Muscle of leg (tissue), 11 donors: ENCODE measurements around the gene GRAP. TPM values are rescaled to one million over a fixed set of nuclear protein-coding genes. Genes with fewer than 3 reads are reported as not detected.

Experiments used
- DNase-seq: peaks from one replicate; pipeline ENCODE4 v3.0.0; 2013
- H3K27ac ChIP-seq: one replicate; pipeline ENCODE4 v1.5.1; 2013; ENCODE audit warnings: mild to moderate bottlenecking, low read length, control low read depth
- H3K27me3 ChIP-seq: one replicate; pipeline ENCODE4 v1.6.1; 2013; ENCODE audit warnings: low read length; ENCODE audit not compliant: control insufficient read depth, insufficient read depth
- H3K36me3 ChIP-seq: one replicate; pipeline ENCODE4 v1.6.1; 2013; ENCODE audit warnings: low read length; ENCODE audit not compliant: control insufficient read depth, insufficient read depth
- H3K4me1 ChIP-seq: one replicate; pipeline ENCODE4 v1.6.1; 2013; ENCODE audit warnings: low read length; ENCODE audit not compliant: control insufficient read depth, insufficient read depth
- H3K4me3 ChIP-seq: one replicate; pipeline ENCODE4 v1.5.1; 2013; ENCODE audit warnings: low read length, control low read depth
- H3K9me3 ChIP-seq: replicated peaks from 2 replicates; pipeline ENCODE4 v1.6.1; 2013; ENCODE audit warnings: low read depth, low read length; ENCODE audit not compliant: control insufficient read depth
- WGBS: methylation state at CpG from one replicate; pipeline ENCODE4 v1.1.5; 2013; ENCODE audit warnings: missing lambda C conversion rate; ENCODE audit not compliant: insufficient coverage; 5-methylcytosine and 5-hydroxymethylcytosine counted together
- polyA plus RNA-seq, 8 donors: library from polyadenylated mRNA; unstranded; fragments of 120-200 nt; gene quantifications; one replicate each; pipeline versions ENCODE4 v1.2.1 to v1.2.3, GENCODE V29; 2013; ENCODE audit warnings: inconsistent platforms in 1 of 8, low replicate concordance in 1 of 8; ENCODE audit not compliant: insufficient read length in 8 of 8, insufficient read depth in 1 of 8
- total RNA-seq: library from RNA; stranded (reverse); fragments of 120-200 nt; gene quantifications from one replicate; pipeline ENCODE4 v1.2.4, GENCODE V29; 2013

The GRAP gene
- total and polyA plus RNA-seq, 9 donors, result 2.4 to 4.0 (median 3.2) TPM

- Histone ChIP-seq H3K36me3 (no peaks in the 10 kb centered on the region), H3K4me1 (peaks cover 6% of the 10 kb centered on the region), H3K27ac (no peak overlapping the region), H3K27me3 (peaks cover 4% of the 10 kb centered on the region), H3K4me3 (no peak overlapping the region), H3K9me3 (no peaks in the 10 kb centered on the region)
- WGBS, result 90% methylated on average over 2 of the region's 6 CpGs
- no peak for DNase-seq
Observed at GRCh38 chr17:19018600-19018950, 28.2 kb downstream of the GRAP start.

- 55% methylated on average over 2 of the region's 16 CpGs for WGBS
Observed at GRCh38 chr17:19017804-19018599, 28.8 kb downstream of the GRAP start.

GRCh38 chr17:19017401-19017800 lies 29.4 kb downstream of the GRAP start:
- WGBS, result 60% methylated on average over 6 of the region's 12 CpGs
- DNase-seq, result no peak
- Histone ChIP-seq H3K27ac (no peak overlapping the region), H3K9me3 (no peaks in the 10 kb centered on the region), H3K4me1 (peaks cover 6% of the 10 kb centered on the region), H3K36me3 (no peaks in the 10 kb centered on the region), H3K27me3 (peaks cover 4% of the 10 kb centered on the region), H3K4me3 (no peak overlapping the region)

More at GRCh38 chr17:19017804-19018599, 28.8 kb downstream of the GRAP start:
- H3K4me3 ChIP-seq, result no peak overlapping the region
- DNase-seq, result no peak
- H3K36me3 ChIP-seq, result no peaks in the 10 kb centered on the region
- H3K9me3 ChIP-seq, result no peaks in the 10 kb centered on the region
- H3K4me1 ChIP-seq, result peaks cover 6% of the 10 kb centered on the region
- H3K27ac ChIP-seq, result no peak overlapping the region
- peaks cover 4% of the 10 kb centered on the region for H3K27me3 ChIP-seq

GRCh38 chr17:19016881-19017280 lies 29.9 kb downstream of the GRAP start:
- WGBS, result 57% methylated on average over 7 of the region's 7 CpGs

GRCh38 chr17:19016297-19016696 lies 30.5 kb downstream of the GRAP start:
- WGBS, result 82% methylated on average over 7 of the region's 8 CpGs
- Histone ChIP-seq H3K27me3 (peaks cover 4% of the 10 kb centered on the region), H3K4me3 (no peak overlapping the region), H3K9me3 (no peaks in the 10 kb centered on the region), H3K27ac (no peak overlapping the region), H3K4me1 (peaks cover 6% of the 10 kb centered on the region), H3K36me3 (no peaks in the 10 kb centered on the region)
- no peak for DNase-seq

More at GRCh38 chr17:19016881-19017280, 29.9 kb downstream of the GRAP start:
- H3K9me3 ChIP-seq, result no peaks in the 10 kb centered on the region
- H3K4me3 ChIP-seq, result no peak overlapping the region
- H3K4me1 ChIP-seq, result peaks cover 6% of the 10 kb centered on the region
- peaks cover 4% of the 10 kb centered on the region for H3K27me3 ChIP-seq
- DNase-seq, result no peak
- no peak overlapping the region for H3K27ac ChIP-seq
- H3K36me3 ChIP-seq, result no peaks in the 10 kb centered on the region

GRCh38 chr17:19015428-19015827 lies 31.3 kb downstream of the GRAP start:
- H3K4me3 ChIP-seq, result no peak overlapping the region
- H3K27ac ChIP-seq, result no peak overlapping the region
- no peak for DNase-seq
- H3K4me1 ChIP-seq, result peaks cover 6% of the 10 kb centered on the region
- 61% methylated on average over 6 of the region's 7 CpGs for WGBS
- no peaks in the 10 kb centered on the region for H3K9me3 ChIP-seq
- no peaks in the 10 kb centered on the region for H3K36me3 ChIP-seq
- H3K27me3 ChIP-seq, result peaks cover 4% of the 10 kb centered on the region

GRCh38 chr17:19014628-19015215 lies 32.0 kb downstream of the GRAP start:
- WGBS, result 52% methylated on average over 6 of the region's 29 CpGs
- Histone ChIP-seq H3K4me3 (no peak overlapping the region), H3K27me3 (peaks cover 4% of the 10 kb centered on the region), H3K27ac (no peak overlapping the region), H3K9me3 (no peaks in the 10 kb centered on the region), H3K36me3 (no peaks in the 10 kb centered on the region), H3K4me1 (peaks cover 6% of the 10 kb centered on the region)
- no peak for DNase-seq

- 75% methylated on average over 5 of the region's 11 CpGs for WGBS
- H3K9me3 ChIP-seq, result no peaks in the 10 kb centered on the region
Observed at GRCh38 chr17:19013806-19014627, 32.7 kb downstream of the GRAP start.

GRCh38 chr17:19013226-19013625 lies 33.5 kb downstream of the GRAP start:
- no peak overlapping the region for H3K27ac ChIP-seq
- WGBS, result 100% methylated on average over 6 of the region's 12 CpGs

More at GRCh38 chr17:19013806-19014627, 32.7 kb downstream of the GRAP start:
- no peak for DNase-seq
- no peak overlapping the region for H3K4me3 ChIP-seq
- H3K4me1 ChIP-seq, result no peaks in the 10 kb centered on the region
- no peak overlapping the region for H3K27ac ChIP-seq
- peaks cover 4% of the 10 kb centered on the region for H3K27me3 ChIP-seq
- no peaks in the 10 kb centered on the region for H3K36me3 ChIP-seq

More at GRCh38 chr17:19013226-19013625, 33.5 kb downstream of the GRAP start:
- H3K9me3 ChIP-seq, result no peaks in the 10 kb centered on the region
- no peaks in the 10 kb centered on the region for H3K4me1 ChIP-seq
- no peaks in the 10 kb centered on the region for H3K27me3 ChIP-seq
- H3K36me3 ChIP-seq, result no peaks in the 10 kb centered on the region
- DNase-seq, result no peak
- no peak overlapping the region for H3K4me3 ChIP-seq
